Uterus (tissue), 2 donors: Measurements from ENCODE around the gene ZFAND4.
"Not testable (repeated sequence)": the region's sequence is repeated elsewhere in the genome, so short reads cannot be mapped to it uniquely, and the experiment has no call there.

ENCODE experiments used
- POLR2A ChIP-seq, 2 donors: fragments of 450-650 bp; IDR thresholded peaks; one replicate each; pipeline ENCODE4 v1.6.1; 2016; ENCODE audit warnings: antibody characterized with exemption in 2 of 2, mild to moderate bottlenecking in 1 of 2, moderate library complexity in 1 of 2
- TF ChIP-seq, protein P1 (sequence below), 4 experiments: fragments of 200-600 bp in 2 of 4; fragments of 450-650 bp in 2 of 4; sonication (generic) in 2 of 4; IDR thresholded peaks; one replicate each; pipeline ENCODE4 v1.5.1; 2016 to 2019; ENCODE audit warnings: antibody characterized with exemption in 4 of 4, mild to moderate bottlenecking in 2 of 4, moderate library complexity in 1 of 4

DNA sequence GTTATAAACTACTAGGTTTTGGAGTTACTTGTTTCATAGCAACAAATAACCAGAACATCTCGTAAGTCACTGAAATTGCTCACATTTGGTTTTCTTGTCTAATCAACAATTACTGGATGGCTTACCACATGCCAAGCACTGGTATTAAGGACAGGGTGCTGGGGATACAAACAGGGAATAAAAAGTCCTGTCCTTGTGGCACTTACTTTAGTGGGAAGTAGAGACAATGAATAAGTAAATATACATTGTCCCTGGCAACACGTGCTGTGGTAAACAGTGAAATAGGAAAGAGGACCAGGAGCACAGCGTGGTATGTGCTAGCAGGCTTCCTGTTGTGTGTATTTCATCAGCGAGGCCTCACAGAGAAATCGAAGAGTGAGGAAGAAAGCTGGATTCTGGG is 38.7 kb upstream of the ZFAND4 start:
- not testable (repeated sequence) for TF ChIP-seq POLR2A (IDR thresholded peaks at IDR 0.05)
- TF ChIP-seq, protein P1, sequence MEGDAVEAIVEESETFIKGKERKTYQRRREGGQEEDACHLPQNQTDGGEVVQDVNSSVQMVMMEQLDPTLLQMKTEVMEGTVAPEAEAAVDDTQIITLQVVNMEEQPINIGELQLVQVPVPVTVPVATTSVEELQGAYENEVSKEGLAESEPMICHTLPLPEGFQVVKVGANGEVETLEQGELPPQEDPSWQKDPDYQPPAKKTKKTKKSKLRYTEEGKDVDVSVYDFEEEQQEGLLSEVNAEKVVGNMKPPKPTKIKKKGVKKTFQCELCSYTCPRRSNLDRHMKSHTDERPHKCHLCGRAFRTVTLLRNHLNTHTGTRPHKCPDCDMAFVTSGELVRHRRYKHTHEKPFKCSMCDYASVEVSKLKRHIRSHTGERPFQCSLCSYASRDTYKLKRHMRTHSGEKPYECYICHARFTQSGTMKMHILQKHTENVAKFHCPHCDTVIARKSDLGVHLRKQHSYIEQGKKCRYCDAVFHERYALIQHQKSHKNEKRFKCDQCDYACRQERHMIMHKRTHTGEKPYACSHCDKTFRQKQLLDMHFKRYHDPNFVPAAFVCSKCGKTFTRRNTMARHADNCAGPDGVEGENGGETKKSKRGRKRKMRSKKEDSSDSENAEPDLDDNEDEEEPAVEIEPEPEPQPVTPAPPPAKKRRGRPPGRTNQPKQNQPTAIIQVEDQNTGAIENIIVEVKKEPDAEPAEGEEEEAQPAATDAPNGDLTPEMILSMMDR (IDR thresholded peaks at IDR 0.05): not testable (repeated sequence)
